GM12878 (cell line): ENCODE measurements around the gene ZP4. TPM values are rescaled to one million over a fixed set of nuclear protein-coding genes. Genes with fewer than 3 reads are reported as not detected.

Experiments
- ATAC-seq: fragments of 200-7000 bp; cut with Tn5 transposase; 3 replicates; pipeline ENCODE4 v1.9.1; 2020; ENCODE audit warnings: mild to moderate bottlenecking, moderate library complexity
- BruUV-seq: library from RNA; stranded (reverse); fragments of 400-500 nt; replicated peaks from 2 replicates; lab custom pipeline; 2021; lab: Mats Ljungman, UMichigan
- CTCF ChIA-PET: fragments of 300-600 bp; sonication (Branson Sonifier 250); formaldehyde crosslinking; extraction: SDS; loops from one replicate; lab custom pipeline; 2021; ENCODE audit warnings: inconsistent platforms; lab: Yijun Ruan, JAX
- POLR2A ChIA-PET: fragments of 350-600 bp; formaldehyde crosslinking; extraction: SDS; loops from one replicate; lab custom pipeline; 2021; ENCODE audit warnings: inconsistent platforms; lab: Charles Lee
- RAD21 ChIA-PET: fragments of 300-600 bp; sonication (Branson Sonifier 250); formaldehyde crosslinking; loops from one replicate; lab custom pipeline; 2023; ENCODE audit warnings: antibody characterized with exemption; ENCODE audit not compliant: unreplicated experiment; lab: Charles Lee
- SMC1A ChIA-PET: fragments of 300-600 bp; sonication (Branson Sonifier 250); formaldehyde crosslinking; loops from one replicate; lab custom pipeline; 2023; ENCODE audit not compliant: unreplicated experiment, uncharacterized antibody; lab: Charles Lee
- DNase-seq: peaks from one replicate; pipeline ENCODE4 v3.0.0-alpha.2; 2011; ENCODE audit warnings: low read depth, low spot score
- FAIRE-seq: peaks from 3 replicates; lab custom pipeline; 2011; peaks lifted over from hg19 to GRCh38; lab: Jason Lieb, UNC
- H2AFZ ChIP-seq: 2 replicates; pipeline ENCODE4 v1.6.0; 2011; ENCODE audit warnings: low read depth, low read length, control low read depth; ENCODE audit not compliant: control insufficient read depth
- H3K27ac ChIP-seq: 2 replicates; pipeline ENCODE4 v1.5.1; 2011; ENCODE audit warnings: control low read depth; ENCODE audit not compliant: control insufficient read depth, insufficient read depth
- H3K27me3 ChIP-seq, 2 experiments: replicated peaks in 1 of 2; 2 replicates each; pipeline versions ENCODE4 v1.6.0 to v1.6.1; 2011; ENCODE audit warnings: low read length in 1 of 2; ENCODE audit not compliant: control insufficient read depth in 2 of 2, insufficient read depth in 2 of 2
- H3K36me3 ChIP-seq, 2 experiments: 2 replicates each; pipeline ENCODE4 v1.5.1; 2011; ENCODE audit warnings: low read length in 1 of 2; ENCODE audit not compliant: control insufficient read depth in 2 of 2, insufficient read depth in 2 of 2
- H3K4me1 ChIP-seq: 2 replicates; pipeline ENCODE4 v1.6.1; 2011; ENCODE audit warnings: mild to moderate bottlenecking, low read length, moderate library complexity, mixed read lengths; ENCODE audit not compliant: control insufficient read depth, insufficient read depth
- H3K4me2 ChIP-seq: 2 replicates; pipeline ENCODE4 v1.6.0; 2011; ENCODE audit warnings: control low read depth; ENCODE audit not compliant: control insufficient read depth, insufficient read depth
- H3K4me3 ChIP-seq: fragments of 200-600 bp; sonication (generic); 2 replicates; pipeline ENCODE4 v1.5.1; 2016
- H3K79me2 ChIP-seq: 2 replicates; pipeline ENCODE4 v1.6.0; 2011; ENCODE audit warnings: low read length; ENCODE audit not compliant: control insufficient read depth, insufficient read depth
- H3K9ac ChIP-seq: 2 replicates; pipeline ENCODE4 v1.8.0; 2011; ENCODE audit warnings: low read length, control low read depth, mixed read lengths; ENCODE audit not compliant: control insufficient read depth, insufficient read depth
- H3K9me3 ChIP-seq: replicated peaks from 3 replicates; pipeline ENCODE4 v1.5.1; 2011; ENCODE audit warnings: mild to moderate bottlenecking, low read length; ENCODE audit not compliant: control insufficient read depth, insufficient read depth
- H4K20me1 ChIP-seq: 2 replicates; pipeline ENCODE4 v1.6.0; 2011; ENCODE audit not compliant: control insufficient read depth, insufficient read depth
- BRCA1 ChIP-seq: IDR thresholded peaks from 2 replicates; pipeline ENCODE4 v1.6.1; 2011; ENCODE audit warnings: low read depth, low read length, improper control_type of control experiment
- FOS ChIP-seq: IDR thresholded peaks from 3 replicates; pipeline ENCODE4 v1.6.1; 2011; ENCODE audit warnings: borderline replicate concordance; ENCODE audit not compliant: insufficient read length; ENCODE audit errors: extremely low read depth
- MEF2B ChIP-seq: fragments of 450-650 bp; IDR thresholded peaks from 2 replicates; pipeline ENCODE4 v1.6.1; 2018; ENCODE audit warnings: mild to moderate bottlenecking, moderate library complexity; ENCODE audit not compliant: partially characterized antibody, poor library complexity, severe bottlenecking
- NFYA ChIP-seq: IDR thresholded peaks from 2 replicates; pipeline ENCODE4 v1.6.1; 2011; ENCODE audit warnings: low read depth, mild to moderate bottlenecking, low read length, improper control_type of control experiment, borderline replicate concordance
- PAX8 ChIP-seq: fragments of 450-650 bp; IDR thresholded peaks from 2 replicates; pipeline ENCODE4 v1.6.1; 2017; ENCODE audit warnings: mild to moderate bottlenecking, moderate library complexity
- POLR2AphosphoS2 ChIP-seq: IDR thresholded peaks from 2 replicates; pipeline ENCODE4 v1.6.1; 2011; ENCODE audit warnings: low read depth, mild to moderate bottlenecking, low read length, improper control_type of control experiment, moderate library complexity
- POU2F2 ChIP-seq: IDR thresholded peaks from 3 replicates; pipeline ENCODE4 v1.6.1; 2011; ENCODE audit warnings: low read depth, mild to moderate bottlenecking, low read length, borderline replicate concordance
- SUZ12 ChIP-seq: fragments of 200-600 bp; sonication (generic); IDR thresholded peaks from one replicate; pipeline ENCODE4 v1.6.1; 2018; ENCODE audit warnings: antibody characterized with exemption, mild to moderate bottlenecking; ENCODE audit not compliant: unreplicated experiment
- WRNIP1 ChIP-seq: IDR thresholded peaks from 2 replicates; pipeline ENCODE4 v1.6.1; 2011; ENCODE audit warnings: low read depth, low read length, improper control_type of control experiment, borderline replicate concordance
- ZNF622 ChIP-seq: fragments of 450-650 bp; IDR thresholded peaks from 2 replicates; pipeline ENCODE4 v1.6.1; 2017; ENCODE audit warnings: mild to moderate bottlenecking, inconsistent platforms
- ZSCAN29 ChIP-seq: fragments of 450-650 bp; IDR thresholded peaks from 2 replicates; pipeline ENCODE4 v1.6.1; 2017; ENCODE audit warnings: mild to moderate bottlenecking, moderate library complexity
- in situ Hi-C: fragments of 300-500 bp; cut with MboI; formaldehyde crosslinking; loops from 9 replicates; pipeline ENCODE4 v1.14.3; 2018; ENCODE audit warnings: mixed read lengths
- intact Hi-C: fragments of 100-400 bp; cut with micrococcal nuclease; formaldehyde crosslinking; loops from one replicate; pipeline ENCODE4 v1.14.2; 2022; ENCODE audit not compliant: unreplicated experiment
- polyA plus RNA-seq, 11 experiments: library from polyadenylated mRNA; depleted of rRNA in 4 of 11; unstranded in 6 of 11; stranded (reverse) in 5 of 11; fragments of >200 nt; fragmentation: Nextera tagmentation in 4 of 11; fragmentation: Illumina TruSeq in 1 of 11; extraction: Ambion mirVana in 4 of 11; extraction: Trizol in 1 of 11; gene quantifications; 1 replicate in 1 of 11; 2 replicates in 10 of 11; pipeline versions ENCODE4 v1.2.1 to v1.2.3, GENCODE V29; 2011 to 2016; ENCODE audit warnings: inconsistent platforms in 2 of 11, missing spikeins in 2 of 11, low read depth in 1 of 11
- total RNA-seq, 4 experiments: library from RNA; depleted of rRNA in 3 of 4; stranded (reverse); fragments of >200 nt in 3 of 4; fragmentation: Illumina TruSeq in 1 of 4; extraction: Trizol in 1 of 4; gene quantifications; 2 replicates each; pipeline versions ENCODE4 v1.2.1 to v1.2.3, GENCODE V29; 2013 to 2021
- TF ChIP-seq, protein P1 (sequence below): fragments of 450-650 bp; IDR thresholded peaks from 2 replicates; pipeline ENCODE4 v1.6.1; 2016; ENCODE audit warnings: mild to moderate bottlenecking
- TF ChIP-seq, protein P2 (sequence below): IDR thresholded peaks from 2 replicates; pipeline ENCODE4 v1.6.1; 2011; ENCODE audit warnings: borderline replicate concordance, low read depth, mild to moderate bottlenecking, moderate library complexity, low read length; ENCODE audit not compliant: insufficient read depth, poor library complexity, severe bottlenecking

ZP4 gene
- total and polyA plus RNA-seq, 10 of the 15 experiments (the other 5 are each of a cell fraction or from before 2014, with no cell fraction given) = 0.23 TPM; not detected in 9

DNA sequence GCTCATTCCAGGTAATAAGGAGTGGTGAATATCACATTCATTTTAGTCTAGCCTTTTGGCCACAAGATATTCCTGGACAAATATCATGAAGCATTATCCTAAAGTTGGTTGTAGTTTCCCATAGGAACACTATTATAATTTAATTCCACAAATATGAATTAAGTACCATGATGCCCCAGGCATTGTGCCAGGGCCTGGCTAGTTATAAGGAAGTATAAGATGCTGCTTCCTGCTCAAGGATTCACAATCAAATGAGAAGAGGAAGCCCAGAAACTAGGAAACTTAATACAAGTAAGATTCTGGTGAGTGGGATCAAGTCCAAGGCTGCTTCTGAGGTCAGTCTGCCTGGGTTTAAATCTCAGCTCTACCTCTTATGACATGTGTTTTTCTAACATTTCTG is 30.6 kb upstream of the ZP4 start:
- H3K27me3 ChIP-seq = no peaks in the 10 kb centered on the region
- no TSS peak for BruUV-seq
- TF ChIP-seq POLR2AphosphoS2 (no peak), MEF2B (no peak), ZSCAN29 (no peak), NFYA (no peak), SUZ12 (no peak), POU2F2 (no peak), ZNF622 (no peak), WRNIP1 (no peak), PAX8 (no peak), FOS (no peak), BRCA1 (no peak)
- TF ChIP-seq, protein P1, sequence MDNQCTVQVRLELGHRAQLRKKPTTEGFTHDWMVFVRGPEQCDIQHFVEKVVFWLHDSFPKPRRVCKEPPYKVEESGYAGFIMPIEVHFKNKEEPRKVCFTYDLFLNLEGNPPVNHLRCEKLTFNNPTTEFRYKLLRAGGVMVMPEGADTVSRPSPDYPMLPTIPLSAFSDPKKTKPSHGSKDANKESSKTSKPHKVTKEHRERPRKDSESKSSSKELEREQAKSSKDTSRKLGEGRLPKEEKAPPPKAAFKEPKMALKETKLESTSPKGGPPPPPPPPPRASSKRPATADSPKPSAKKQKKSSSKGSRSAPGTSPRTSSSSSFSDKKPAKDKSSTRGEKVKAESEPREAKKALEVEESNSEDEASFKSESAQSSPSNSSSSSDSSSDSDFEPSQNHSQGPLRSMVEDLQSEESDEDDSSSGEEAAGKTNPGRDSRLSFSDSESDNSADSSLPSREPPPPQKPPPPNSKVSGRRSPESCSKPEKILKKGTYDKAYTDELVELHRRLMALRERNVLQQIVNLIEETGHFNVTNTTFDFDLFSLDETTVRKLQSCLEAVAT = no peak
- TF ChIP-seq, protein P2, sequence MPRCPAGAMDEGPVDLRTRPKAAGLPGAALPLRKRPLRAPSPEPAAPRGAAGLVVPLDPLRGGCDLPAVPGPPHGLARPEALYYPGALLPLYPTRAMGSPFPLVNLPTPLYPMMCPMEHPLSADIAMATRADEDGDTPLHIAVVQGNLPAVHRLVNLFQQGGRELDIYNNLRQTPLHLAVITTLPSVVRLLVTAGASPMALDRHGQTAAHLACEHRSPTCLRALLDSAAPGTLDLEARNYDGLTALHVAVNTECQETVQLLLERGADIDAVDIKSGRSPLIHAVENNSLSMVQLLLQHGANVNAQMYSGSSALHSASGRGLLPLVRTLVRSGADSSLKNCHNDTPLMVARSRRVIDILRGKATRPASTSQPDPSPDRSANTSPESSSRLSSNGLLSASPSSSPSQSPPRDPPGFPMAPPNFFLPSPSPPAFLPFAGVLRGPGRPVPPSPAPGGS = no peak
- intact Hi-C loops (no loop called here), in situ Hi-C loops (no loop called here)
- no peaks in the 10 kb centered on the region; the same call in 2 of the 3 replicates for H3K9me3 ChIP-seq
- no peak for DNase-seq
- no peak overlapping the region for H3K4me2 ChIP-seq
- ChIA-PET SMC1A (interaction anchor here (1.1 to 1.5 kb wide), 2 partner anchors 7 to 10 kb away, joined by 3 read pairs; no protein-coding TSS in a partner anchor), RAD21 (no interaction called here), CTCF (no interaction called here), POLR2A (no interaction called here)
- H3K4me1 ChIP-seq = no peaks in the 10 kb centered on the region
- no peak for ATAC-seq
- no peak overlapping the region for H2AFZ ChIP-seq
- H3K9ac ChIP-seq = no peak overlapping the region
- H3K4me3 ChIP-seq = no peak overlapping the region
- FAIRE-seq = no peak
- no peak overlapping the region for H3K27ac ChIP-seq
- H3K79me2 ChIP-seq = no peaks in the 10 kb centered on the region
- no peaks in the 10 kb centered on the region for H4K20me1 ChIP-seq
- no peaks in the 10 kb centered on the region for H3K36me3 ChIP-seq
